Lower leg skin (tissue), 4 donors: ENCODE measurements around the gene MNX1. TPM values are rescaled to one million over a fixed set of nuclear protein-coding genes. Genes with fewer than 3 reads are reported as not detected.

Experiments
- DNase-seq, 2 donors: peaks; one replicate each; pipeline ENCODE4 v3.0.0-alpha.2; 2019; ENCODE audit warnings: low spot score in 2 of 2
- H3K4me3 ChIP-seq: fragments of 200-600 bp; sonication (generic); 2 replicates; pipeline ENCODE4 v1.5.1; 2017; ENCODE audit warnings: mild to moderate bottlenecking, low read depth; ENCODE audit not compliant: poor library complexity, severe bottlenecking
- CTCF ChIP-seq, 3 donors: fragments of 450-650 bp; IDR thresholded peaks; one replicate each; pipeline ENCODE4 v1.5.1; 2016; ENCODE audit warnings: antibody characterized with exemption in 3 of 3, mild to moderate bottlenecking in 3 of 3, moderate library complexity in 2 of 3
- POLR2A ChIP-seq, 2 donors: fragments of 450-650 bp; IDR thresholded peaks; one replicate each; pipeline ENCODE4 v1.6.1; 2016 to 2017; ENCODE audit warnings: antibody characterized with exemption in 2 of 2, mild to moderate bottlenecking in 1 of 2, moderate library complexity in 1 of 2
- WGBS, 2 donors: methylation state at CpG; one replicate each; pipeline ENCODE4 v1.1.5; 2018; 5-methylcytosine and 5-hydroxymethylcytosine counted together
- intact Hi-C: fragments of 100-400 bp; cut with DNase I; formaldehyde crosslinking; loops from one replicate; pipeline ENCODE4 v1.15.0; 2023; ENCODE audit warnings: low total_unique reads
- total RNA-seq, 4 donors: library from RNA; depleted of rRNA; stranded (reverse); fragments of >200 nt; gene quantifications; one replicate each; pipeline ENCODE4 v1.1.0, GENCODE V29; 2016

The MNX1 gene
- total RNA-seq, 4 donors from 2014 or later, result 0.76 TPM; not detected in 3

GRCh38 chr7:157003756-157004520 is 6.5 kb downstream of the MNX1 start:
- intact Hi-C loops, result no loop called here
- DNase-seq, result peak in 1 of 2 donors; percentile 78
- 2% methylated on average over 48 to 52 of the region's 60 CpGs for WGBS, 2 donors
- no peak for TF ChIP-seq POLR2A (IDR thresholded peaks at IDR 0.05)
- TF ChIP-seq CTCF (IDR thresholded peaks at IDR 0.05), result no peak
- H3K4me3 ChIP-seq, result no peak overlapping the region

DNA sequence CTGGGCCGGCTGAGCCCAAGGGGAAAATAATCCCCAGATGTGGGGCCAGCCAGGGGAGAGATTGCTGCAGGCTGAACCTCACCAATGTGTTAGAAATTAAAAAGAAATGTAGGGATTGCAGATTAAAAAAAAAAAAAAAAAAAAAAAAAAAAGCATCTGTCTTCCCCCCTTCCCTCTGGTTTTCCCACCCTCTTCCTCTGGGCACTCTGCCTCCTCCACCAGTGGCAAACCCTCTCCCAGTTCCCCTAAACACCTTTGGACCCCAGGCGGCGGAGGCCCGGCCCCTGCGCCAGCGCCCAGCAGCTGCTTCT is 7.1 kb downstream of the MNX1 start:
- intact Hi-C loops, result no loop called here
- peak in 1 of 2 donors; percentile 61 for DNase-seq
- no peak for TF ChIP-seq POLR2A (IDR thresholded peaks at IDR 0.05)
- TF ChIP-seq CTCF (IDR thresholded peaks at IDR 0.05), result no peak
- 7 to 18% methylated on average over 6 of the region's 6 CpGs for WGBS, 2 donors
- H3K4me3 ChIP-seq, result no peak overlapping the region

- WGBS, 2 donors, result 5 to 7% methylated on average over 44 to 45 of the region's 47 CpGs
- intact Hi-C loops, result no loop called here
- TF ChIP-seq CTCF (IDR thresholded peaks at IDR 0.05) (no peak), POLR2A (IDR thresholded peaks at IDR 0.05) (no peak)
- DNase-seq, result peak in 1 of 2 donors; percentile 79
- no peak overlapping the region for H3K4me3 ChIP-seq
Measured at GRCh38 chr7:157002819-157003421, 7.5 kb downstream of the MNX1 start.

DNA sequence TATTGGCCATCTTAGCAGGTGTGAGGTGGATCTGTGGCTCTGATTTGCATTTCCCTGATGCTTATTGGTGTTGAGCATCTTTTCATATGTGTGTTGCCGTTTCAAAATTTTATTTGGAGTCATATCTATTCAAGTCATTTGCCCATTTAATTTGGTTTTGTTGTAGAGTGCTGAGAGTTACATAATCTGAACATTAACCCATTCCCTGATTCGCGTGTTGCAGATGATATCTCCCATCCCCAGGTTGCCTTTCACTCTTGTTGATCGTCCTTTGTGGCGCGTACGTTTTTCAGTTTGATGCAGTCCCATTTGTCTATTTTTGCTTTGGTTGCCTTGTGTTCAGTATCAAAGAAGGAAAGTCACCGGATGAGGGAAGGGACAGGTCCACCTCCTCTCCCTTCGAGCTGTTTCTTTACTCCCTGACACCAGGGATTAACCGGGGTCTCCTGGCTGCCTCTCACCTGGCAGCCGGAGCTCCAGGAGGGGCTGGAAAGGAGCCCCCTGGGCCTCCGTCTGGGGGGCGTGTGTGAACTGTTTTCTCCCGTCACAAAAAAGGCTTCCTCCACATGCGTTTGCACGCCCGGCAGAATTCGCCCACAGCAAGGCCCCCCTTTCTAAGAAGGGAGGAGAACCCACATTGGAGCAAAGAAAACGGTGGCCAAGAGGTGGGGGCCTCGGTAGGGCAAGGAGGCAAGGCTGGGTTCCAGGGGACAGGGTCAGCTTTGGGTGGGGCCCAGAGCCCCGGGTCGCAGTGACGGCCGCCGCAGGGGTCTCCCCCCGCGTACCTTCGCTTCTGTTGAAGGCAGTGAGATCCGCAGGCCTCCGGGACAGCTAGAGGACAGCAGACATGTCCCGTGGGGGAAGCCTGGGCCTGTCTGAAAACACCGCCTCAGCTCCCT is 8.3 kb downstream of the MNX1 start:
- H3K4me3 ChIP-seq, result no peak overlapping the region
- intact Hi-C loops, result no loop called here
- peak in 1 of 2 donors; percentile 56 for DNase-seq
- TF ChIP-seq POLR2A (IDR thresholded peaks at IDR 0.05), result no peak
- TF ChIP-seq CTCF (IDR thresholded peaks at IDR 0.05), result no peak
- 7 to 8% methylated on average over 31 of the region's 32 CpGs for WGBS, 2 donors

GRCh38 chr7:157000741-157001653 is 9.5 kb downstream of the MNX1 start:
- H3K4me3 ChIP-seq, result no peak overlapping the region
- WGBS, 2 donors, result 17 to 21% methylated on average over 25 of the region's 25 CpGs
- no peak for TF ChIP-seq POLR2A (IDR thresholded peaks at IDR 0.05)
- no peak for TF ChIP-seq CTCF (IDR thresholded peaks at IDR 0.05)
- intact Hi-C loops, result no loop called here
- peak in 1 of 2 donors; percentile 70 for DNase-seq
